NCI-H1105 treated with DMSO at 0.1 percent for 48 hours (cell line): ENCODE results near the gene NF2.
"Not testable (repeated sequence)": the region's sequence is repeated elsewhere in the genome, so short reads cannot be mapped to it uniquely, and the experiment has no call there.

Source experiments
- DNase-seq: peaks from one replicate; lab custom pipeline; 2025; lab: John Stamatoyannopoulos, UW

NF2 gene

GRCh38 chr22:29596408-29596807 lies 7.0 kb upstream of the NF2 start:
- no peak for DNase-seq

GRCh38 chr22:29597871-29598683 lies 5.4 kb upstream of the NF2 start:
- DNase-seq = not testable (repeated sequence)

GRCh38 chr22:29598684-29599020 lies 4.8 kb upstream of the NF2 start:
- no peak for DNase-seq

- DNase-seq = peak; percentile 14
Measured at GRCh38 chr22:29604076-29604360, 585 bp downstream of the NF2 start.

- no peak for DNase-seq
Measured at GRCh38 chr22:29605527-29605850, 2.1 kb downstream of the NF2 start.

GRCh38 chr22:29606320-29606719 lies 2.9 kb downstream of the NF2 start:
- DNase-seq = no peak

GRCh38 chr22:29607426-29607825 lies 4.0 kb downstream of the NF2 start:
- no peak for DNase-seq

- DNase-seq = no peak
Measured at GRCh38 chr22:29609139-29609538, 5.7 kb downstream of the NF2 start.

GRCh38 chr22:29610780-29611179 lies 7.3 kb downstream of the NF2 start:
- DNase-seq = no peak

GRCh38 chr22:29615705-29616327 lies 12.4 kb downstream of the NF2 start:
- no peak for DNase-seq

- peak; percentile 23 for DNase-seq
Measured at GRCh38 chr22:29617922-29618629, 14.6 kb downstream of the NF2 start.

- DNase-seq = no peak
Measured at GRCh38 chr22:29621761-29622526, 18.5 kb downstream of the NF2 start.

- DNase-seq = peak; percentile 4
Measured at GRCh38 chr22:29623059-29623458, 19.6 kb downstream of the NF2 start.

- DNase-seq = no peak
Measured at GRCh38 chr22:29623553-29624169, 20.2 kb downstream of the NF2 start.

GRCh38 chr22:29625090-29625825 lies 21.8 kb downstream of the NF2 start:
- peak; percentile 40 for DNase-seq

GRCh38 chr22:29626497-29627195 lies 23.2 kb downstream of the NF2 start:
- DNase-seq = no peak

- no peak for DNase-seq
Measured at GRCh38 chr22:29627196-29627535, 23.7 kb downstream of the NF2 start.

GRCh38 chr22:29628996-29629902 lies 25.8 kb downstream of the NF2 start:
- no peak for DNase-seq

- DNase-seq = no peak
Measured at GRCh38 chr22:29629903-29630516, 26.6 kb downstream of the NF2 start.

GRCh38 chr22:29630987-29631386 lies 27.6 kb downstream of the NF2 start:
- DNase-seq = no peak
